HepG2 (cell line): ENCODE measurements around the gene HNRNPUL2. TPM values are rescaled to one million over a fixed set of nuclear protein-coding genes. Genes with fewer than 3 reads are reported as not detected.

ENCODE experiments used
- AGO2 ChIP-seq: fragments of 200-400 bp; formaldehyde crosslinking; optimal IDR thresholded peaks from 2 replicates; pipeline ENCODE3; 2017; ENCODE audit warnings: mild to moderate bottlenecking, low read depth, low read length, moderate library complexity
- CBX1 ChIP-seq: IDR thresholded peaks from one replicate; pipeline ENCODE4 v1.6.1; 2016; ENCODE audit warnings: antibody characterized with exemption, low read depth
- CCDC6 ChIP-seq: sonication (generic); formaldehyde crosslinking; IDR thresholded peaks from 2 replicates; pipeline ENCODE4 v1.8.1; 2022; ENCODE audit warnings: mild to moderate bottlenecking, missing genetic modification reagents, moderate library complexity
- CERS6 ChIP-seq: sonication (generic); formaldehyde crosslinking; IDR thresholded peaks from 2 replicates; pipeline ENCODE4 v1.5.0; 2020; ENCODE audit warnings: missing genetic modification reagents
- DMAP1 ChIP-seq: IDR thresholded peaks from 2 replicates; pipeline ENCODE4 v1.6.1; 2016
- NCOA1 ChIP-seq: sonication (generic); formaldehyde crosslinking; IDR thresholded peaks from 2 replicates; pipeline ENCODE4 v1.9.0; 2021; ENCODE audit warnings: missing genetic modification reagents
- NFYB ChIP-seq: sonication (generic); formaldehyde crosslinking; IDR thresholded peaks from 2 replicates; pipeline ENCODE4 v1.4.0; 2020; ENCODE audit warnings: missing genetic modification reagents
- POGK ChIP-seq: sonication (generic); formaldehyde crosslinking; conservative IDR thresholded peaks from 2 replicates; pipeline ENCODE4 v1.8.0; 2022; ENCODE audit warnings: mild to moderate bottlenecking, moderate library complexity, missing genetic modification reagents
- RNF2 ChIP-seq: fragments of 450-650 bp; conservative IDR thresholded peaks from 2 replicates; pipeline ENCODE4 v1.6.1; 2016; ENCODE audit warnings: low read depth
- SAP130 ChIP-seq: IDR thresholded peaks from 2 replicates; pipeline ENCODE4 v1.6.1; 2016; ENCODE audit warnings: low read depth
- SIX1 ChIP-seq: sonication (generic); formaldehyde crosslinking; IDR thresholded peaks from 2 replicates; pipeline ENCODE4 v1.4.0; 2020; ENCODE audit warnings: missing genetic modification reagents, borderline replicate concordance
- TBX2 ChIP-seq: sonication (generic); formaldehyde crosslinking; IDR thresholded peaks from 2 replicates; pipeline ENCODE4 v1.5.0; 2020; ENCODE audit warnings: missing genetic modification reagents, mild to moderate bottlenecking, borderline replicate concordance
- TCF7 ChIP-seq: sonication (generic); IDR thresholded peaks from 2 replicates; pipeline ENCODE4 v1.6.1; 2016; ENCODE audit warnings: antibody characterized with exemption, low read depth
- TOPORS ChIP-seq: sonication (generic); formaldehyde crosslinking; IDR thresholded peaks from 2 replicates; pipeline ENCODE4 v1.8.0; 2023; ENCODE audit warnings: mild to moderate bottlenecking, missing genetic modification reagents
- ZNF276 ChIP-seq: sonication (generic); formaldehyde crosslinking; IDR thresholded peaks from 2 replicates; pipeline ENCODE4 v1.4.0; 2020; ENCODE audit warnings: mild to moderate bottlenecking, low read depth, missing genetic modification reagents
- ZNF441 ChIP-seq: sonication (generic); formaldehyde crosslinking; IDR thresholded peaks from 2 replicates; pipeline ENCODE4 v1.7.0; 2021; ENCODE audit warnings: missing genetic modification reagents, borderline replicate concordance
- ZNF446 ChIP-seq: sonication (generic); formaldehyde crosslinking; IDR thresholded peaks from 2 replicates; pipeline ENCODE4 v1.5.0; 2020; ENCODE audit warnings: mild to moderate bottlenecking, missing genetic modification reagents
- ZNF616 ChIP-seq: sonication (generic); formaldehyde crosslinking; IDR thresholded peaks from 2 replicates; pipeline ENCODE4 v1.5.0; 2020; ENCODE audit warnings: low read depth, mild to moderate bottlenecking, missing genetic modification reagents
- ZNF703 ChIP-seq: sonication (generic); formaldehyde crosslinking; IDR thresholded peaks from 2 replicates; pipeline ENCODE4 v1.5.1; 2020; ENCODE audit warnings: missing genetic modification reagents, mild to moderate bottlenecking, moderate library complexity, borderline replicate concordance
- ZNF709 ChIP-seq: sonication (generic); formaldehyde crosslinking; IDR thresholded peaks from 2 replicates; pipeline ENCODE4 v1.5.0; 2020; ENCODE audit warnings: mild to moderate bottlenecking, missing genetic modification reagents
- ZNF75D ChIP-seq: sonication (generic); formaldehyde crosslinking; IDR thresholded peaks from 2 replicates; pipeline ENCODE4 v1.8.1; 2023; ENCODE audit warnings: missing genetic modification reagents, mild to moderate bottlenecking, borderline replicate concordance
- ZXDC ChIP-seq: sonication (generic); formaldehyde crosslinking; IDR thresholded peaks from 2 replicates; pipeline ENCODE4 v1.5.0; 2020; ENCODE audit warnings: mild to moderate bottlenecking, missing genetic modification reagents
- polyA plus RNA-seq, 8 experiments: library from polyadenylated mRNA; depleted of rRNA in 3 of 8; stranded (reverse) in 7 of 8; unstranded in 1 of 8; fragments of >200 nt; fragmentation: Illumina TruSeq in 4 of 8; extraction: Trizol in 4 of 8; gene quantifications; 2 replicates each; pipeline versions ENCODE4 v1.2.1 to v1.2.3, GENCODE V29; 2011 to 2016; ENCODE audit warnings: low read depth in 4 of 8, missing spikeins in 1 of 8, mixed read lengths in 1 of 8; ENCODE audit not compliant: insufficient read depth in 1 of 8
- total RNA-seq, 5 experiments: library from RNA; depleted of rRNA; stranded (reverse); fragments of >200 nt; fragmentation: Illumina TruSeq; extraction: Trizol; gene quantifications; 2 replicates each; pipeline ENCODE4 v1.2.3, GENCODE V29; 2016; ENCODE audit warnings: low read depth in 1 of 5

The HNRNPUL2 gene
- total and polyA plus RNA-seq, 2 of the 13 experiments (the other 11 are each of a cell fraction or from before 2014, with no cell fraction given) = 8.4 to 9.6 TPM

- TF ChIP-seq AGO2 = peak; percentile 77
- no peak for TF ChIP-seq ZNF75D (CRISPR knock-in tag)
- 0 out of 2 replicates have a peak, but pooled peaks have one; percentile 80 for TF ChIP-seq TOPORS (CRISPR knock-in tag)
- peak; percentile 67; the same call in 1 of the 2 replicates for TF ChIP-seq ZNF441 (CRISPR knock-in tag)
- TF ChIP-seq RNF2 = no peak
- peak; percentile 29; the same call in 1 of the 2 replicates for TF ChIP-seq ZXDC
- TF ChIP-seq ZNF703 = peak; percentile 73; the same call in 1 of the 2 replicates
- no peak for TF ChIP-seq ZNF276 (CRISPR knock-in tag)
- TF ChIP-seq DMAP1 (CRISPR knock-in tag) = peak; percentile 24; the same call in 1 of the 2 replicates
- TF ChIP-seq POGK (CRISPR knock-in tag) = peak; percentile 57; the same call in 1 of the 2 replicates
- TF ChIP-seq TBX2 = peak; percentile 49
- 0 out of 2 replicates have a peak, but pooled peaks have one; percentile 42 for TF ChIP-seq ZNF446
- peak; percentile 81 for TF ChIP-seq CBX1
- TF ChIP-seq TCF7 = no peak
- TF ChIP-seq CCDC6 (CRISPR knock-in tag) = peak; percentile 66; the same call in 1 of the 2 replicates
- TF ChIP-seq NFYB (CRISPR knock-in tag) = peak; percentile 43; the same call in 1 of the 2 replicates
- peak; percentile 96 for TF ChIP-seq SAP130
- TF ChIP-seq NCOA1 = no peak
- TF ChIP-seq CERS6 = no peak
- TF ChIP-seq SIX1 (CRISPR knock-in tag) = 0 out of 2 replicates have a peak, but pooled peaks have one; percentile 44
- peak; percentile 56; the same call in 1 of the 2 replicates for TF ChIP-seq ZNF616 (CRISPR knock-in tag)
- 0 out of 2 replicates have a peak, but pooled peaks have one; percentile 31 for TF ChIP-seq ZNF709 (CRISPR knock-in tag)
Measured at GRCh38 chr11:62678770-62679696, 48.2 kb downstream of the HNRNPUL2 start, which contains the start of gene UBXN1 (continued).
